Motor neuron (in vitro differentiated cells): ENCODE data around the gene CEP63. TPM values are rescaled to one million over a fixed set of nuclear protein-coding genes. Genes with fewer than 3 reads are reported as not detected.

ENCODE experiments used
- ATAC-seq, 8 experiments: fragments of 200-7000 bp; cut with Tn5 transposase; replicated peaks in 6 of 8; 2 replicates each; pipeline ENCODE4 v1.8.0; 2021; ENCODE audit warnings: mild to moderate bottlenecking in 8 of 8, moderate library complexity in 8 of 8
- H3K27ac ChIP-seq, 2 donors: fragments of 250-450 bp; sonication (Bioruptor Pico); 2 replicates each; pipeline ENCODE4 v1.9.0; 2021; ENCODE audit warnings: antibody characterized with exemption in 2 of 2, mild to moderate bottlenecking in 2 of 2, moderate library complexity in 1 of 2
- H3K4me1 ChIP-seq, 2 donors: fragments of 250-450 bp; sonication (Bioruptor Pico); replicated peaks in 1 of 2; 2 replicates each; pipeline ENCODE4 v1.6.1; 2021; ENCODE audit warnings: antibody characterized with exemption in 2 of 2, mild to moderate bottlenecking in 2 of 2, moderate library complexity in 1 of 2
- H3K4me3 ChIP-seq, 5 donors: fragments of 250-450 bp; sonication (Bioruptor Pico); 2 replicates each; pipeline ENCODE4 v1.9.0; 2021; ENCODE audit warnings: antibody characterized with exemption in 5 of 5, mild to moderate bottlenecking in 5 of 5, moderate library complexity in 4 of 5
- WGBS, 10 experiments: fragments of 450-650 bp; shearing (Covaris generic); methylation state at CpG; one replicate each; pipeline ENCODE4 v1.0.0; 2022; 5-methylcytosine and 5-hydroxymethylcytosine counted together
- in situ Hi-C, 9 experiments: fragments of 400-800 bp; cut with MboI; loops; one replicate each; pipeline ENCODE4 v1.15.0; 2021; ENCODE audit warnings: low sequenced_read_pairs in 9 of 9, low pct_unique_long_range_greater_than_20kb in 2 of 9; ENCODE audit not compliant: unreplicated experiment in 9 of 9
- total RNA-seq, 8 experiments: library from RNA; unstranded; fragments of 300-600 nt; gene quantifications; 2 replicates each; pipeline versions ENCODE4 v1.2.3 to v1.2.4, GENCODE V29; 2022

Gene CEP63
- total RNA-seq, 8 experiments from 2014 or later = 25.0 to 43.9 (median 29.9) TPM

DNA sequence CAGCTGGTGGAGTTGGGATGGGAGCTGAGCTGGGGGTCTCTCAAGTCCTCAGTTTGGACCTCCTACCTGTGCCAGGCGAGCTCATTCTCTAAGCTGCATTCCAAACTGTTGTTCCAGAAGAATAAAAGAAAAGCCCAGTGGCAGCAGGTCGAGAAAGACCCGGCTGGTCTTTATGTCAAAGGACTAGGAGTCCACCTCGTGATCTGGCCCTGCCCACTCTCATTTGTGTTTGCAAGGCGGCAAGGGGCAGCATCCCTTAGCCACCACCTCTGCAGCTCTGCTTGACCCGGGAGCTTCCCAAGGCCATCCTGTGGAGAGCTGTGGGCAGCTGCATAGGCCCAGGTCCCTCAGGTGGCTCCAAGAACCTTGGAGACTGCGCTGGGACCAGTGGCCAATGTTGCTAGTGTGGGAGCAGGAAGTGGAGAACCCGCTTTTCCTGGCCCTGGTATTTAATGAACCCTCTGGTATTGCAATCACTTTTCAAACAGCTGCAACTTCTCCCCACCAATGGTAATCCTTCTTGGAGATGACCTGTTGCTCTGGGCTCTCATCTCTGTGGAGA is 134.1 kb downstream of the CEP63 start:
- ATAC-seq = no peak

DNA sequence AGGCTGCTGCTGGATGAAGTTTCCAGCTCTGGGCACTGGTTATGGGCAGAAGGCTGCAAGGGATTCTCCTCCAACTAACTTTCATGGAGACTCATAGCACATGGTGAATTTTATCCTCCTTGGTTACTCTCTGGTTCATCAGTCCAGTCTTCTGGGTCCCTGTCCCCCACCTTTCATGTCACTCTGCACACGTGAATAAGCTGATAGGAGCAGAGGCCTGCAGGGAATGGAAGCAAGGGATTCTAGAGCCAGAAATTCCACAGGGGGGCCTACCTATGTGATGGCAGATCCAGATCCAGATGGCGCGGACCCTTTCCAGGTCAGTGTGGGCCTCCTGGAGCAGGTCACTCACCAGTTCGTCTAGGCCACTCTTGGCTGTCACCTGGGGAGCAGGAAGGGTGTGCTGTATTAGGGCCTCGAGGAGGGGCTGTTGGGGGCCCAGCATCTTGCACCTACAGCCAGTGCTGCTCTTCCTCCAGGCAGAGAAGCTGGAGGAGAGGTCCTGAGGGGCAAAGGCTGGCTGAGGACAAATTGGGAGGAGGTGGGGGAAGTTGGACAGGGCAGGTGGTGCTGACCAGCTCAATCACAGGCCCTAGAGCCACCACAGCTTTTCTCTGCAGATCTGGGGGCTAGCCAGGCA is 134.7 kb downstream of the CEP63 start:
- WGBS, 10 experiments = 75 to 95% (median 87%) methylated on average over 2 to 4 of the region's 5 CpGs; no CpG with 5 or more reads in 4 of the 10 experiments
- no peak for ATAC-seq
- H3K4me3 ChIP-seq = no peak overlapping the region
- peaks cover 18 to 25% of the 10 kb centered on the region in 2 donors for H3K4me1 ChIP-seq
- in situ Hi-C loops = loop anchor here in 1 of 9 experiments (25.0 kb wide), 1 partner anchor 1267 kb away; no protein-coding TSS in a partner anchor
- H3K27ac ChIP-seq = no peak overlapping the region

More for the DNA sequence above, 134.1 kb downstream of the CEP63 start:
- no peak overlapping the region for H3K4me3 ChIP-seq
- H3K4me1 ChIP-seq = peaks cover 18 to 25% of the 10 kb centered on the region in 2 donors
- H3K27ac ChIP-seq = no peak overlapping the region
- in situ Hi-C loops = loop anchor here in 1 of 9 experiments (25.0 kb wide), 1 partner anchor 1267 kb away; no protein-coding TSS in a partner anchor
- 51 to 100% (median 92%) methylated on average over 1 to 5 of the region's 8 CpGs; no CpG with 5 or more reads in 5 of the 10 experiments for WGBS, 10 experiments

DNA sequence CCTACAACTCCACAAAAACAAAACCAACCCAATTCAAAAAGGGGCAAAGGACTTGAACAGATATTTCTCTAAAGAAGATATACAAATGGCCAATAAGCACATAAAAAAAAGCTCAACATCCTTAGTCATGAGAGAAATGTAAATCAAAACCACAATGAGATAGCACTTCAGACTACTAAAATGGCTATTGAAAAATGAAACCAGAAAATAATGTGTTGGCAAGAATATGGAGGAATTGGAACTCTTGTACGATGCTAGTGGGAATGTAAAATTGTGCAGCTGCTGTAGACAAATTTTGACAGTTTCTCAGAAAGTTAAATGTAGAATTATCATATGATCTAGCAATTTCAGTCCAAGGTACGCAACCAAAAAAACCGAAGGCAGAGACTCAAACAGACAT is 136.0 kb downstream of the CEP63 start:
- in situ Hi-C loops = loop anchor here in 1 of 9 experiments (25.0 kb wide), 1 partner anchor 1265 kb away; no protein-coding TSS in a partner anchor
- Histone ChIP-seq H3K4me3 (no peak overlapping the region), H3K27ac (no peak overlapping the region), H3K4me1 (peaks cover 18 to 25% of the 10 kb centered on the region in 2 donors)
- 0 to 100% (median 86%) methylated on average over 1 to 3 of the region's 3 CpGs; no CpG with 5 or more reads in 1 of the 10 experiments for WGBS, 10 experiments
- peak in 2 of 8 experiments; percentile 70 to 71 for ATAC-seq

DNA sequence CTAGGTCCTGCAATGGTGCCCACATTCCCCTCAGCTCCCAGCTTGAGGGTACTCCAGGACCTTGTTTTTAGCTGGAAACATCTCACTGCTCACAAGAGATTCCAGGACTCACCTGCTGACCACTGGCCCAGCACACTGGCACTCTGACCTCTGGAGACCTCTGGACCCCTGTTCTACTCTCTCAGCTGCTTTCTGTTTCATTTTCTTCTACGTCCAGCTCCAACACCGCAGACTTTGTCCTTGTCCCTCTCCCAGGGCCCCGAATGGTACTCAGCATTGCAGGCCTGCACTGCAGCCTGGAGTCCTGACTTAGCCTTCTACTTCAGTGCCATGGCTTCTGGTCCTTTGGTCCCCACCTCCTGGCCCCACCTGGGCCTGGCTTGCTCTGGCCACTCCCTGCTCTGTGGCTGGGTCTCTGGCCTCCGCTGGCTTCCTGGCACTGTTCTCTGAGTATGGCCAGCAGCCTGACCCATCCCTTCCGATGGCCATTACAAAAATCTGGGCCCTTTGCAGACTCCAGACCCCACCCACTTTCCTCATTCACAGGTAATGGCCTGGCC is 137.0 kb downstream of the CEP63 start:
- Histone ChIP-seq H3K4me1 (peaks cover 14 to 17% of the 10 kb centered on the region in 2 donors), H3K4me3 (no peak overlapping the region), H3K27ac (no peak overlapping the region)
- ATAC-seq = no peak
- in situ Hi-C loops = loop anchor here in 1 of 9 experiments (25.0 kb wide), 1 partner anchor 1264 kb away; no protein-coding TSS in a partner anchor
- 67 to 100% (median 73%) methylated on average over 1 to 5 of the region's 5 CpGs; no CpG with 5 or more reads in 5 of the 10 experiments for WGBS, 10 experiments

DNA sequence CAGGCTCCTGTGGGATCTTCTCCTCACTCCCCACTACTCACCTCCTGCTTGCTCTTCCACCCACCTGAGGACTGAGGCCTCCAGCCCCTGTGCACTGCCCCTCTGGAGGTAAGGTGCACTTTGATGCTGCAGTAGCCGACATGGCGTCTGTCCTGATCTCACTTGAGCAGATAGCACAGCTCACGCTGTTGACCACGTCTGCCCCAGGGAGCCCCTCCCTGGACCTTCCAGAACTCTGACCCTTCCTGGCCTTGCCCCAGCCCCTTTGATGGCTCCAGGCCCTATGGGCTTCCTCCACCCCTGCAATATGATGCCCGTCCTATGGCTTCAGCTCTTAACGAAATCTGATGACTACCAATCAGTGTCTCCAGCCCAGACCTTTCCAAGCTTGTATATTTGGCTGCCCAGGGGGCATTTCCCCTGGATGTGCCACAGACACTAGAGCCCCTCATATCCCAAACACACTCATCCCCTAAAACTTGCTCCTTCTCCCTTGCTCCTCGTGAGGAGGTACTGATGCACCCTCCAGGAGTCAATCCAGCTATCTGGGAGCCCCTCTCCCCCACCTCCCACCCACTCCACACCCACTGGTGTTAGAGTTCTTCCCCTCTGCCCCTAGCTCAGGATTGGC is 137.9 kb downstream of the CEP63 start:
- ATAC-seq = no peak
- in situ Hi-C loops = loop anchor here in 1 of 9 experiments (25.0 kb wide), 1 partner anchor 1264 kb away; no protein-coding TSS in a partner anchor
- peaks cover 7 to 8% of the 10 kb centered on the region in 2 donors for H3K4me1 ChIP-seq
- H3K4me3 ChIP-seq = no peak overlapping the region
- WGBS, 10 experiments = no CpG with 5 or more reads among the region's 7 CpGs
- no peak overlapping the region for H3K27ac ChIP-seq

Other genes starting within 250 kb of the CEP63 start
- 10 to 100 TPM; 30.8 to 91.7 (median 50.1) TPM for gene RYK, start 235.2 kb upstream of the CEP63 start, total RNA-seq
- gene AMOTL2, start 111.6 kb upstream of the CEP63 start, total RNA-seq = 10 to 100 TPM; 20.7 to 57.9 (median 43.3) TPM
- 100 to 1,000 TPM in 5 of 8 experiments, 10 to 100 TPM in 3; 61.5 to 124 (median 103) TPM for gene ANAPC13, start 72 bp upstream of the CEP63 start, total RNA-seq
- 1 to 10 TPM in 3 of 8 experiments, under 1 TPM in 4, not detected in 1; 0.17 to 1.4 (median 0.71) TPM for gene KY, start 165.0 kb downstream of the CEP63 start, total RNA-seq